SU-DHL-6 (cell line): ENCODE measurements around the gene RPUSD4.

Source experiments
- EZH2phosphoT487 ChIP-seq: fragments of 200-600 bp; sonication (generic), shearing (Covaris generic); conservative IDR thresholded peaks from 2 replicates; pipeline ENCODE4 v1.6.1; 2018; ENCODE audit warnings: mild to moderate bottlenecking, antibody characterized with exemption, low read length, moderate library complexity, mixed read lengths
- TF ChIP-seq, protein P1 (sequence below): fragments of 200-600 bp; sonication (generic); IDR thresholded peaks from one replicate; pipeline ENCODE4 v1.5.1; 2017; ENCODE audit warnings: antibody characterized with exemption, mild to moderate bottlenecking, low read length, moderate library complexity; ENCODE audit not compliant: insufficient read depth, poor library complexity, severe bottlenecking

DNA sequence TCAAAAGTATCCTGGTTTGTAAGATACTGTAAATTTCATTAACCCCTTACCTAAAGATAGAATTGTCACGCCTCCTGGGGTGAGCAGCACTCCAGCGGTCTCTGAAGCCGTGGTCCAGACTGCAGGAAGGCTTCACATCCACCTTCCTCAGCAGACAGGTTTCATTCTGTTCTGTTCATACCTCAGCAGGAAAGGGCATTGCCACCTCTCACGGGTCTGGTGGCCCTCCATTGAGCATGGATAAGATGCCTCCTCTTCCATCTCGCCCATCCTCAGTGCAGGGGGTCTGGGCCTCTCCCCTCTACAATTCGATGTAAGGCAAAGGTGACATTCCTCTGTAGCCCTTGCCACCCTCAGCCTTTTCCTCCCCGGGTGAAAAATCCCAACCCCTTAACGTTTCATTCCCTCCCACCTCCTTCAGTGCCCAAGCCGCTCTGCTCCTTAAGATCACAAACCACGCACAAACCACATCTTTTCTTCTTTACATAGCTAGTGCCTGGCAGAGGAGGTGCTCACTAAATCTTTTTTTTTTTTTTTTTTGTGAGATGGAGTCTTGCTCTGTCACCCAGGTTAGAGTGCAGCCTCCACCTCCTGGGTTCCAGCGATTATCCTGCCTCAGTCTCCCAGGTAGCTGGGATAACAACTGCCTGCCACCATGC, 28.5 kb downstream of the RPUSD4 start:
- TF ChIP-seq, protein P1, sequence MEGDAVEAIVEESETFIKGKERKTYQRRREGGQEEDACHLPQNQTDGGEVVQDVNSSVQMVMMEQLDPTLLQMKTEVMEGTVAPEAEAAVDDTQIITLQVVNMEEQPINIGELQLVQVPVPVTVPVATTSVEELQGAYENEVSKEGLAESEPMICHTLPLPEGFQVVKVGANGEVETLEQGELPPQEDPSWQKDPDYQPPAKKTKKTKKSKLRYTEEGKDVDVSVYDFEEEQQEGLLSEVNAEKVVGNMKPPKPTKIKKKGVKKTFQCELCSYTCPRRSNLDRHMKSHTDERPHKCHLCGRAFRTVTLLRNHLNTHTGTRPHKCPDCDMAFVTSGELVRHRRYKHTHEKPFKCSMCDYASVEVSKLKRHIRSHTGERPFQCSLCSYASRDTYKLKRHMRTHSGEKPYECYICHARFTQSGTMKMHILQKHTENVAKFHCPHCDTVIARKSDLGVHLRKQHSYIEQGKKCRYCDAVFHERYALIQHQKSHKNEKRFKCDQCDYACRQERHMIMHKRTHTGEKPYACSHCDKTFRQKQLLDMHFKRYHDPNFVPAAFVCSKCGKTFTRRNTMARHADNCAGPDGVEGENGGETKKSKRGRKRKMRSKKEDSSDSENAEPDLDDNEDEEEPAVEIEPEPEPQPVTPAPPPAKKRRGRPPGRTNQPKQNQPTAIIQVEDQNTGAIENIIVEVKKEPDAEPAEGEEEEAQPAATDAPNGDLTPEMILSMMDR = no peak
- TF ChIP-seq EZH2phosphoT487 = no peak
